ENCODE measurements around the gene SYNJ2. TPM values are rescaled to one million over a fixed set of nuclear protein-coding genes. Genes with fewer than 3 reads are reported as not detected.

SYNJ2 gene
- polyA plus RNA-seq, 3 donors, result 10.3 to 12.9 (median 11.3) TPM

- DNase-seq, result no peak
Measured at GRCh38 chr6:158076548-158076947, 94.9 kb downstream of the SYNJ2 start.

- DNase-seq, result no peak
Measured at GRCh38 chr6:158077676-158078075, 96.0 kb downstream of the SYNJ2 start.

- no peak for DNase-seq
Measured at GRCh38 chr6:158078320-158078719, 96.7 kb downstream of the SYNJ2 start.

- DNase-seq, result no peak
Measured at GRCh38 chr6:158080849-158081656, 99.4 kb downstream of the SYNJ2 start.

DNA sequence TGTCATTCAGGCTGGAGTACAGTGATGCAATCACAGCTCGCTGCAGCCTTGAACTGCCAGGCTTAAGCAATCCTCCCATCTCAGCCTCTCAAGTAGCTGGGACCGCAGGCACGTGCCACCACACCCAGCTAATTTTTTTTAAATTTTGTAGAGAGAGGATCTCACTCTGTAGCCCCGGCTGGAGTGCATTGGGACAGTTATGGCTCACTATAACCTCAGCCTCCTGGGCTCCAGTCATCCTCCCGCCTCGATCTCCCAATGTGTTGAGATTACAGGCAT is 99.9 kb downstream of the SYNJ2 start:
- no peak for DNase-seq

DNA sequence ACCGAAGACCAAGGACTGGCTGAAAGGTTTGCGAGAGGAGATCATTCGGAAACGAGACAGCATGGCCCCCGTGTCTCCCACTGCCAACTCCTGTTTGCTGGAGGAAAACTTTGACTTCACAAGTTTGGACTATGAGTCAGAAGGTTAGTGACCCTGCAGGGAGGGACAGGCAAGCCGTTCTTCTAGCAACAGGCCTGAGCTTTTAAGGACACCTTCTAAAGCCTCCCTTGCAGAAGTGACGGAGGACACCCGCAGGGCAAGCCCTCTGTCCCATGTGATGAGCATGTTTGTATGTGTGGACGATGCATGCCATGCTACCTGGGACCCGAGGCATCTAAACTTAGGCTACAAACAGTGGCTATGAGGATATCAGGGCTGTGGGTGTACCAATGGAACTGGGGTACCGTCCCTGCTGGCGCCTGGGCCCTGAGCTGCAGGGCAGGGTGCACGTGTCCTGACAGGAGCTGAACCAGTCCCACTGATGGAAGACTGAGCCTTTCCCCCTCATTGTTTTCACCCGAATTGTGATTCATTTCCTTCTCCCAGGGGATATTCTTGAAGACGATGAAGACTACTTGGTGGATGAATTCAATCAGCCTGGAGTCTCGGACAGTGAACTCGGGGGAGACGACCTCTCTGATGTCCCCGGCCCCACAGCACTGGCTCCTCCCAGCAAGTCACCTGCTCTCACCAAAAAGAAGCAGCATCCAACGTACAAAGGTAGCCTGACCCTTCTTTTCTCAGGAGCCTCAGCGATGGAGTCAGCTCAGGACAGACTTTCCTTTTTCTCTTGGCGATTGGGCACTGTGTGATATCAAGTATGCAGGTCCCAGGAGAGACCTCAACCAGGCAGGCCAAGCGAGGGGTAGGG is 102.0 kb downstream of the SYNJ2 start:
- no peak for DNase-seq

DNA sequence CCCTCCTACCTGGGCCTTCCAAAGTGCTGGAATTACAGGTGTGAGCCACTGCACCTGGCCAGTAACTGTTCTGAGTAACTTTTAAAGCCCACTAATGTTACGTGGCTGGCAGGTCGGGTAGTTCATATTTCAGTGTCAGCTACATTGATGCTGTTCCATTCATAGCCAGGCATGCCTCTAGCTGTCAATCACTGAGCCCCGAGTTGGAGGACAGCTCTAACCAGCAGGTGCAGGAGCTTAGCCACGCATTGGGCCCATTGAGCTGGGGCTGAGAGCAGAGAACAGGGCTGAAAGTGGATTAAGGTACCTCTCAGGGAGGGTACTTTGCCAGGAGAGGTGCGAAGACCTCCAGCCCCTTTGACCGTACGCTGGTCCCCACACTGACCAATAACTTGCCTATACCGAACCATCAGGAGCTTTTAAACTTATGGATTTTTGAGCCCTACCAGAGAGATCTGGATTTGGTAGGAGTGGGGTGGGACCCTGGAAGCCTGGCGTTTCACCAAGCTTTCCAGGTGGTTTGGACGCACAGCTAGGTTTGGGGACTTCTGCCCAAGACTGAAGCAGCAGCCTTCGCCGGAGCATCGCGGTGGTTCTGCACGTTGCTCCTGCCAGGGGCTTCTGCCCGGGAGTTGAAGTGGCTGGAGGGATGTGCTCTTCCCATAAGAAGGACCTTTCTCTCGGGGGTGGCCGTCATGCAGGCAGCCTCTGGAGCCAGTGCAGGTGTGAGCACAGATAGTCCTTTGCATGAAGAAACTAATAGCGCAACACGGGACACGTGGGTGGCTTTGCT is 103.8 kb downstream of the SYNJ2 start:
- no peak for DNase-seq

GRCh38 chr6:158086054-158086503 is 104.4 kb downstream of the SYNJ2 start:
- DNase-seq, result no peak

DNA sequence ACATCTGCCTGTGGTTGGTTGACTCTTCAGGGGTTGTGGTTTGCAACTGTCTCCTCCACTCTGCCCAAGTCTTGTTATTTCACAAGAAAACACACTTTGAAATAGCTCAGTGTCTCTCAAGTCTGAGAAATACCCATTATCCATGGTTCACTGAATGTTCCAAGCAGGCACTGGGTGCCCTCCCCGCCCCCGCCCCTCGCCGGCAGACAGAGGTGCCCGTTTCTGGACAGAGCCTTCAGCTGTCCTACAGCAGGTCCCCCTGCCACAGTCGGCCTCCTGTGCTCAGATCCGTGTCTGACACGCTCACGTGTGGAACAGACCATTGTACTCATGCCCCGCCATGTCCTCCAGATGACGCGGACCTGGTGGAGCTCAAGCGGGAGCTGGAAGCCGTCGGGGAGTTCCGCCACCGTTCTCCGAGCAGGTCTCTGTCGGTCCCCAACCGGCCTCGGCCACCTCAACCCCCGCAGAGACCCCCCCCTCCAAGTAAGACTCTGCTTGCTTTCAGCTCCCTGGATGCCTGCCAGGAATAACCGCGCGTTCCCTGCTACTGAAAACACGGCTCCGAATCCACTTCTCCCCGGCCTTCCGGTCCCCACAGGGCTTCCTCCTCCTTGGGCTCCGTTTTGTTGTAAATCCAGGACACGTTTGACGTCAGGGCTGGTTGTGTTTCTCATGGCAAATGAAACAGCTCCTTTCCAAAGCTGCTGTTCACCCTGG is 105.0 kb downstream of the SYNJ2 start:
- DNase-seq, result peak; percentile 49

- no peak for DNase-seq
Measured at GRCh38 chr6:158087224-158087867, 105.7 kb downstream of the SYNJ2 start.

GRCh38 chr6:158092806-158093205 is 111.1 kb downstream of the SYNJ2 start:
- DNase-seq, result no peak

DNA sequence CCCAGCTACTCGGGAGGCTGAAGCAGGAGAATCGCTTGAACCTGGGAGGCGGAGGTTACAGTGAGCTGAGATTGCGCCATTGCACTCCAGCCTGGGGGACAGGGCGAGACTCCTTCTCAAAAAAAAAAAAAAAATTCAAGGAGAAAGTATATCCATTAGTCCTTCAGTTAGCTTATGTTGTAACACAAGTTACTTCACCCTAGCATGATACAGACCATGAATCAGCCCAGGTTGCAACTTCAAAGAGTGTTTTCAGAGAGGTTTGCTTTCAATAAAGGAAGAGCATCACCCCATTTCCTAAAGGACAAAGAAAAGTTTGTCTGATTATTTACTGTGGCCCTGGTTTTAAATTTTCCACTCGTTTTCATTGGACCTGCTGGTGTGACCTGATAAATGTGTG is 113.4 kb downstream of the SYNJ2 start:
- no peak for DNase-seq

DNA sequence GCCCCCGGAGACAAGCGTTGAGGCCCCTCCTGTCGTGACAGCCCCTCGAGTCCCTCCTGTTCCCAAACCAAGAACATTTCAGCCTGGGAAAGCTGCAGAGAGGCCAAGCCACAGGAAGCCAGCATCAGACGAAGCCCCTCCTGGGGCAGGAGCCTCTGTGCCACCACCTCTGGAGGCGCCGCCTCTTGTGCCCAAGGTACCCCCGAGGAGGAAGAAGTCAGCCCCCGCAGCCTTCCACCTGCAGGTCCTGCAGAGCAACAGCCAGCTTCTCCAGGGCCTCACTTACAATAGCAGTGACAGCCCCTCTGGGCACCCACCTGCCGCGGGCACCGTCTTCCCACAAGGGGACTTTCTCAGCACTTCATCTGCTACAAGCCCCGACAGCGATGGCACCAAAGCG is 114.0 kb downstream of the SYNJ2 start:
- DNase-seq, result no peak

- no peak for DNase-seq
Measured at GRCh38 chr6:158103228-158103627, 121.6 kb downstream of the SYNJ2 start.

GRCh38 chr6:158104696-158105095 is 123.0 kb downstream of the SYNJ2 start:
- no peak for DNase-seq

DNA sequence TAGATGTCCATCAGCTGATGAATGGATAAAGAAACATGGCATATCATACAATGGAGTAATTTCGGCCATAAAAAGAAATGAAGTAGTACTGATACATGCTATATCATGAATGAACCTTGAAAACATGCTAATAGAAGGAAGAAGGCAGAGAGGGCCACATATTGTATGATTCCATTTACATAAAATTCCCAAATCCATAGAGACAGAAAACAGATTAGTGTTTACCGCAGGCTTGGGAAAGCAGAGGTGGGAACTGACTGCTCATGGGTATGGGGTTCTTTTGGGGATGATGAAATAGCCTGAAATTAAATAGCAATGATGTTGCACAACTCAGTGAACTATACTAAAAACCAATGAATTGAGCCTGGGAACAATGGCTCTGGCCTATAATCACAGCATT is 128.1 kb downstream of the SYNJ2 start:
- no peak for DNase-seq

- DNase-seq, result no peak
Measured at GRCh38 chr6:158110986-158111385, 129.3 kb downstream of the SYNJ2 start.

DNA sequence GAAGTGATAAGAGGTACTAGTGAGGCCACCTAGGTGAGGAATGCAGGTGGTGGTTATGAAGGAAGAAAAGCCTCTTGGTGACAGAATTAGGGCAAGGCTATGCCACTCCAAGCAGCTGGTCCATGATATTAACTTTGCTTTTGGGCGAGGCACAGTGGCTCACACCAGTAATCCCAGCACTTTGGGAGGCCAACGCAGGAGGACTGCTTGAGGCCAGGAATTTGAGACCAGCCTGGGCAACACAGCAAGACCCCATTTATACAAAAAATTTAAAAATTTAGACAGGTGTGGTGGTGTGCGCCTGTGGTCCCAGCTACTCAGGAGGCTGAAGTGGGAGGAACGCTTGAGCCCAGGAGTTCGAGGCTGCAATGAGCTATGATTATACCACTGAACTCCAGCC is 130.3 kb downstream of the SYNJ2 start:
- no peak for DNase-seq

GRCh38 chr6:158113802-158114201 is 132.1 kb downstream of the SYNJ2 start:
- DNase-seq, result no peak

DNA sequence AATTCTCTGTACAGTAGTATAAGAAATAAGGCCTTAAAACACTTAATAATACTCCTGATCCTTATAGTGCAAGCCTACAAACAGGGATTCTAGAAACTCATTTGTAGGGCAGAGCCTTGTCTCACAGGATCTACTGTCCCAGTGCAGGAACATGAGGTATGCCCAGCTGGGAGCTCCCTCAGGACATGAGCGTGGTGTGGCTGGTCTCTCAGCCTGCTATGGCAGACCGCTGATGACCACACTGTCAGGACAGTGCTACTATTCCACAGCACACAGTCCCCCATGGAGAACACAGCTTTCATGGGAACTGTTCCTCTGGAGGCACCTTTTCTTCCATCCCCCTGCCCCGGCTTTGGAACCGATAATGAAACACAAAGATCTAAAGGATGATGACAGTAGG is 133.4 kb downstream of the SYNJ2 start:
- no peak for DNase-seq

- DNase-seq, result no peak
Measured at GRCh38 chr6:158115508-158115907, 133.8 kb downstream of the SYNJ2 start.
